Thoracic aorta endothelial cell (primary cell): ENCODE measurements around the gene EFR3B. TPM values are rescaled to one million over a fixed set of nuclear protein-coding genes. Genes with fewer than 3 reads are reported as not detected.

ENCODE experiments used
- small RNA-seq: library from RNA; depleted of rRNA; stranded (forward); fragments of <200 nt; gene quantifications from one replicate; pipeline ENCODE3, GENCODE V24; 2012
- total RNA-seq: library from RNA; depleted of rRNA; stranded (reverse); fragments of >200 nt; gene quantifications from 2 replicates; pipeline ENCODE4 v1.2.3, GENCODE V29; 2012

EFR3B gene, protein sequence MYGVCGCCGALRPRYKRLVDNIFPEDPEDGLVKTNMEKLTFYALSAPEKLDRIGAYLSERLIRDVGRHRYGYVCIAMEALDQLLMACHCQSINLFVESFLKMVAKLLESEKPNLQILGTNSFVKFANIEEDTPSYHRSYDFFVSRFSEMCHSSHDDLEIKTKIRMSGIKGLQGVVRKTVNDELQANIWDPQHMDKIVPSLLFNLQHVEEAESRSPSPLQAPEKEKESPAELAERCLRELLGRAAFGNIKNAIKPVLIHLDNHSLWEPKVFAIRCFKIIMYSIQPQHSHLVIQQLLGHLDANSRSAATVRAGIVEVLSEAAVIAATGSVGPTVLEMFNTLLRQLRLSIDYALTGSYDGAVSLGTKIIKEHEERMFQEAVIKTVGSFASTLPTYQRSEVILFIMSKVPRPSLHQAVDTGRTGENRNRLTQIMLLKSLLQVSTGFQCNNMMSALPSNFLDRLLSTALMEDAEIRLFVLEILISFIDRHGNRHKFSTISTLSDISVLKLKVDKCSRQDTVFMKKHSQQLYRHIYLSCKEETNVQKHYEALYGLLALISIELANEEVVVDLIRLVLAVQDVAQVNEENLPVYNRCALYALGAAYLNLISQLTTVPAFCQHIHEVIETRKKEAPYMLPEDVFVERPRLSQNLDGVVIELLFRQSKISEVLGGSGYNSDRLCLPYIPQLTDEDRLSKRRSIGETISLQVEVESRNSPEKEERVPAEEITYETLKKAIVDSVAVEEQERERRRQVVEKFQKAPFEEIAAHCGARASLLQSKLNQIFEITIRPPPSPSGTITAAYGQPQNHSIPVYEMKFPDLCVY
- 0.13 and 0.22 TPM in 2 replicates for total RNA-seq

DNA sequence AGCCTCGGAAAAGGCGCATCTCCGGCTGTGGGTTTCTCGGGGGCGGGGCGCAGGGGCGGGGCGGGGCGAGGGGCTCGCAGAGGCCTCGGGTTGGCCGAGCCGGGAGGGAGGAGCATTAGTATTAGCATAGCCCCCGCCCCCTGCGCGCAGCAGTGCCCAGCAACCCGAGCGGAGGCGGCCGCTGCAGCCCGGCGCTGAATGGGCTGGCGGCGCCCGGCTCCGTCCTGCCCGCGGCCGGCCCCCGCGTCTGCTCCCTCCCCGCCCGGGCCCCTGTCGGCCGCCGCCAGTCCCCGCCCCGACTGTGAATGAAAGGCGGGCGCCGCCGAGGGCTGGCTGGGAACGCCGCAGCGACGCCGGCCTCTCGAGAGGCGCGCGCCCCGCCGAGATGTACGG, at the start of gene EFR3B:
Gene EFR3B (plus strand): TSS at position 149 of the 393 bp plus-strand sequence. CDS start 237 bp downstream, at position 386.

DNA sequence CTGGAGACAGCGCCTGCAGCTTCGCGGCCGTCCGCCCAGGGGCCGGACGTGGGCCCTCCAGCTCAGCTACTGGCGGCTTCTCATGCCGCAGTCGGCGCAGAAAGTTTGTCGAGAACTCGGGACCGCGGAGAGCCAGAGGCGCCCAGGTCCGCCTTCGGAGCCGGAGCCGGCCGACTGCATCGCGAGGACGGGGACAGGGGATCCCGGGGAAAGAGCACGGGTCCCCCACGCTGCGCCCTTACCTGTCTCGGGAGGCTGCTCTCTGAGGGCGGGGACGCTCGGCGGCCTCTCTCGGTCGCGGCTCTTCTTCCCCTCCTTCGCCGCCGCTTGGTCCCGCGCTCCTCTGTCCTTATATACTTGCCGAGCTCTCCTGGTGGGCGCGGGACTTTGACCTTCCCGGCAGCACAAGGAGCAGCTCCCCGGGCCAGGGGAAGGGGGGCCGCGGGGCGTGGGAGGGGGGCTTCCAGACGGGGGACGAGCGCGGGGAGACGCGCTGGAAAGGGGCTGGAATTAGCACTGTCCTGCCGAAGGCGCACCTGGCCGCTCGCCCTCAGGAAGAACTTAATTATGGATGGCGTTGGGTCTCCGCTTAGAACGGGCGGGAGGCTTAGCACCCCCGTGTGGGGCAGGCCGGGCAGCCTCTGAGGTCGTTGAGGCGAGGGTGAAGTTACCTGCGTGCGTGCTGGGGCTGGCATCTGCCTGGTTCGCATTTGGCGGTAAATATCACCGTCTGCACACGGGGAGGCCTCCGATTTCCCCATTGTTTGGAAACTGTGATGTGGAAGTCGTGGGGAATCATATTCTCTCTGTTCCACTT, 126.6 kb downstream of the EFR3B start, which contains the start of gene POMC:
Gene POMC (minus strand): TSS at position 325 of the 817 bp plus-strand sequence. CDS start 3,808 bp downstream, outside the sequence.

Small RNA genes lying within 50 kb of the gene (small RNA-seq; reads per million reads assigned to genes)
- gene RF00019 (not detected), gene RN7SL856P (not detected)

Other genes with a start within 250 kb of the EFR3B start
- 21.7 and 24.2 TPM in 2 replicates for gene PTRHD1, start 248.7 kb upstream of the EFR3B start, total RNA-seq
- gene CENPO, start 248.7 kb upstream of the EFR3B start, total RNA-seq = 34.0 and 45.3 TPM in 2 replicates
- 22.9 and 34.9 TPM in 2 replicates for gene ADCY3, start 121.8 kb upstream of the EFR3B start, total RNA-seq
- gene DNAJC27, start 70.1 kb upstream of the EFR3B start, total RNA-seq = 3.1 and 4.3 TPM in 2 replicates
- gene POMC, start 126.5 kb downstream of the EFR3B start, total RNA-seq = 0.13 and 0.29 TPM in 2 replicates